A549 (cell line): Measurements from ENCODE around the gene ITGB1BP1.

Source experiments
- BHLHE40 ChIP-seq: IDR thresholded peaks from 2 replicates; pipeline ENCODE4 v1.6.1; 2012; ENCODE audit warnings: low read depth, low read length, inconsistent platforms
- CHD2 ChIP-seq: fragments of 150-350 bp; IDR thresholded peaks from 2 replicates; pipeline ENCODE4 v1.6.1; 2014; ENCODE audit warnings: low read length; ENCODE audit not compliant: partially characterized antibody
- CHD4 ChIP-seq: fragments of 200-600 bp; sonication (generic); IDR thresholded peaks from 2 replicates; pipeline ENCODE4 v1.6.1; 2016; ENCODE audit warnings: antibody characterized with exemption, mild to moderate bottlenecking, borderline replicate concordance
- CTCF ChIP-seq: fragments of >200 bp; sonication (Bioruptor Twin); formaldehyde crosslinking; IDR thresholded peaks from 3 replicates; pipeline ENCODE4 v1.5.1; 2016
- MAX ChIP-seq: IDR thresholded peaks from 2 replicates; pipeline ENCODE4 v1.6.1; 2012
- NR3C1 ChIP-seq: fragments of >200 bp; sonication (Bioruptor Twin); formaldehyde crosslinking; IDR thresholded peaks from 3 replicates; pipeline ENCODE4 v1.6.1; 2017
- POLR2A ChIP-seq: IDR thresholded peaks from 2 replicates; pipeline ENCODE4 v1.6.1; 2012; ENCODE audit warnings: mild to moderate bottlenecking, low read length
- SMC3 ChIP-seq: fragments of >200 bp; sonication (Bioruptor Twin); formaldehyde crosslinking; IDR thresholded peaks from 3 replicates; pipeline ENCODE4 v1.6.1; 2018; ENCODE audit warnings: inconsistent platforms
- TFCP2L1 ChIP-seq: fragments of 250-450 bp; sonication (Bioruptor Pico); IDR thresholded peaks from 2 replicates; pipeline ENCODE4 v1.5.0; 2021; ENCODE audit warnings: mild to moderate bottlenecking
- USF2 ChIP-seq: fragments of 450-650 bp; IDR thresholded peaks from 2 replicates; pipeline ENCODE4 v1.6.1; 2014; ENCODE audit warnings: antibody characterized with exemption

GRCh38 chr2:9408641-9409151 is 14.6 kb downstream of the ITGB1BP1 start:
- no peak for TF ChIP-seq TFCP2L1 (CRISPR knock-in tag)
- no peak for TF ChIP-seq MAX
- TF ChIP-seq CTCF: no peak
- TF ChIP-seq POLR2A: no peak
- TF ChIP-seq USF2: no peak
- no peak for TF ChIP-seq BHLHE40
- no peak for TF ChIP-seq CHD4
- TF ChIP-seq NR3C1: no peak
- no peak for TF ChIP-seq CHD2
- TF ChIP-seq SMC3: no peak
